Measurements from ENCODE around the gene FRAS1. TPM values are rescaled to one million over a fixed set of nuclear protein-coding genes. Genes with fewer than 3 reads are reported as not detected.
"Not testable (repeated sequence)": the region's sequence is repeated elsewhere in the genome, so short reads cannot be mapped to it uniquely, and the experiment has no call there.

FRAS1 gene
- total RNA-seq, 1 donor from 2014 or later: 0.65 TPM

- ATAC-seq (no peak), DNase-seq (ENCODE audit: low spot score) (no peak)
Observed at GRCh38 chr4:78320349-78320935, 263.3 kb downstream of the FRAS1 start.

GRCh38 chr4:78322032-78322431 is 264.9 kb downstream of the FRAS1 start:
- DNase-seq (ENCODE audit: low spot score) (no peak), ATAC-seq (no peak)

GRCh38 chr4:78323439-78323838 is 266.3 kb downstream of the FRAS1 start:
- DNase-seq (ENCODE audit: low spot score) (no peak), ATAC-seq (no peak)

GRCh38 chr4:78324625-78325024 is 267.5 kb downstream of the FRAS1 start:
- ATAC-seq (no peak), DNase-seq (ENCODE audit: low spot score) (no peak)

- ATAC-seq: no peak
- DNase-seq (ENCODE audit: low spot score): no peak
Observed at GRCh38 chr4:78325271-78326157, 268.4 kb downstream of the FRAS1 start.

- ATAC-seq; DNase-seq (ENCODE audit: low spot score): not testable (repeated sequence)
Observed at GRCh38 chr4:78328591-78328990, 271.5 kb downstream of the FRAS1 start.

- DNase-seq (ENCODE audit: low spot score): no peak
- no peak for ATAC-seq
Observed at GRCh38 chr4:78331186-78331585, 274.1 kb downstream of the FRAS1 start.

GRCh38 chr4:78331965-78332364 is 274.8 kb downstream of the FRAS1 start:
- DNase-seq (ENCODE audit: low spot score) (no peak), ATAC-seq (no peak)

- no peak for DNase-seq (ENCODE audit: low spot score)
Observed at GRCh38 chr4:78332976-78333375, 275.9 kb downstream of the FRAS1 start.

GRCh38 chr4:78336093-78336943 is 279.2 kb downstream of the FRAS1 start:
- DNase-seq (ENCODE audit: low spot score) (no peak), ATAC-seq (no peak)

More at GRCh38 chr4:78332976-78333375, 275.9 kb downstream of the FRAS1 start:
- ATAC-seq: no peak

GRCh38 chr4:78337244-78338020 is 280.3 kb downstream of the FRAS1 start:
- DNase-seq (ENCODE audit: low spot score) (no peak), ATAC-seq (no peak)

- no peak for ATAC-seq
Observed at GRCh38 chr4:78342125-78342524, 285.0 kb downstream of the FRAS1 start.

GRCh38 chr4:78343682-78344081 is 286.6 kb downstream of the FRAS1 start:
- ATAC-seq (no peak), DNase-seq (ENCODE audit: low spot score) (no peak)

More at GRCh38 chr4:78342125-78342524, 285.0 kb downstream of the FRAS1 start:
- no peak for DNase-seq (ENCODE audit: low spot score)

- ATAC-seq (no peak), DNase-seq (ENCODE audit: low spot score) (no peak)
Observed at GRCh38 chr4:78345237-78345636, 288.1 kb downstream of the FRAS1 start.

- ATAC-seq (no peak), DNase-seq (ENCODE audit: low spot score) (no peak)
Observed at GRCh38 chr4:78346222-78346621, 289.1 kb downstream of the FRAS1 start.

GRCh38 chr4:78347527-78347926 is 290.4 kb downstream of the FRAS1 start:
- DNase-seq (ENCODE audit: low spot score) (no peak), ATAC-seq (no peak)

GRCh38 chr4:78353921-78354320 is 296.8 kb downstream of the FRAS1 start:
- ATAC-seq (no peak), DNase-seq (ENCODE audit: low spot score) (no peak)

- no peak for ATAC-seq
Observed at GRCh38 chr4:78354782-78355181, 297.7 kb downstream of the FRAS1 start.

GRCh38 chr4:78355306-78355705 is 298.2 kb downstream of the FRAS1 start:
- no peak for DNase-seq (ENCODE audit: low spot score)
- ATAC-seq: no peak

More at GRCh38 chr4:78354782-78355181, 297.7 kb downstream of the FRAS1 start:
- DNase-seq (ENCODE audit: low spot score): no peak

GRCh38 chr4:78356251-78356786 is 299.2 kb downstream of the FRAS1 start:
- ATAC-seq (no peak), DNase-seq (ENCODE audit: low spot score) (no peak)
